HG02970 (cell line): ENCODE measurements around the gene MARCHF11.

Experiments
- ATAC-seq: cut with Tn5 transposase; IDR thresholded peaks from one replicate; pipeline ENCODE4 v1.9.1; 2021; ENCODE audit warnings: mild to moderate bottlenecking, moderate library complexity, moderate number of reproducible peaks; ENCODE audit not compliant: unreplicated experiment, low FRiP score

Gene MARCHF11

GRCh38 chr5:16064135-16064893 lies 115.3 kb downstream of the MARCHF11 start:
- no peak for ATAC-seq

GRCh38 chr5:16061163-16061562 lies 118.4 kb downstream of the MARCHF11 start:
- ATAC-seq, result no peak

GRCh38 chr5:16057277-16057676 lies 122.3 kb downstream of the MARCHF11 start:
- no peak for ATAC-seq

GRCh38 chr5:16051246-16051755 lies 128.3 kb downstream of the MARCHF11 start:
- ATAC-seq, result no peak

GRCh38 chr5:16050414-16050813 lies 129.2 kb downstream of the MARCHF11 start:
- no peak for ATAC-seq

GRCh38 chr5:16049761-16050160 lies 129.8 kb downstream of the MARCHF11 start:
- ATAC-seq, result no peak

- ATAC-seq, result no peak
Observed at GRCh38 chr5:16048132-16048531, 131.5 kb downstream of the MARCHF11 start.

GRCh38 chr5:16043349-16043965 lies 136.1 kb downstream of the MARCHF11 start:
- no peak for ATAC-seq

- ATAC-seq, result no peak
Observed at GRCh38 chr5:16037121-16037845, 142.3 kb downstream of the MARCHF11 start.

GRCh38 chr5:16034319-16035001 lies 145.1 kb downstream of the MARCHF11 start:
- no peak for ATAC-seq

- ATAC-seq, result no peak
Observed at GRCh38 chr5:16033187-16033925, 146.2 kb downstream of the MARCHF11 start.

GRCh38 chr5:16028708-16029107 lies 150.9 kb downstream of the MARCHF11 start:
- ATAC-seq, result no peak

GRCh38 chr5:16025681-16026080 lies 153.9 kb downstream of the MARCHF11 start:
- ATAC-seq, result no peak

GRCh38 chr5:16018970-16019369 lies 160.6 kb downstream of the MARCHF11 start:
- ATAC-seq, result no peak

- no peak for ATAC-seq
Observed at GRCh38 chr5:16017720-16018119, 161.9 kb downstream of the MARCHF11 start.
